ENCODE results near the gene RAB40B.

DNA sequence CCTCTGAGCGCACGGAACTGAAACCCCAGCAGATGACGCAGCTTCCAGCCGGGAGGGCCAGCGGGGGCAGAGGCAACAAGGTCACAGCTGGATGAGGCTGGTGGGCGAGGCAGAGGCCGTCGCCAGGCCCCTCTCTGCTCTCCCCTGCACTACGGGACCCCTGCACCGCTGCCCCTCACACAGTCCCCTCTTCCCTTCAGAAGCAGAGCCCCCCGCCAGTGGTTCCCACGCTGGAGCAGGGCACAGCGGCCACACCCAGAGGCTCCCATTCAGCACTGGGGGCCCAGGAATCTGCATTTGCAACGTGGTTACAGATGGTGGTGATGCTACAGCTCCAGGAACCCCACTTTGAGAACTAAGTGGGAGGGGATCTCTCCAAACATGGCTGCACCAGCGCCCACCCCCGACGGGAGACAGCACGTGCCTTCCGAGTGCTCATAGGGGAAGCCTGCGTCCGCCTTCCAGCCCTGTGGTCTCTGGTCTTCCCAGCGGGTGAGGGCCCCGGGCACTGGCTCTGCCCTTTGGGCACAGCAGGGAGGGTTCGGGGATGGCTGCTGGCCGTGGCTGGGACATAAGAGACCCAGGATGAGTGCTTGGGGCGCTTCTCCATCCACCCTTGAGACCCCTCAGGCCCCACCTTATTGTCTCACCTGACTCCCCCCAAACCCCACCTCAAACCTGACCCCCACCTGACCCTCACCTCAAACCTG lies 4.7 kb upstream of the RAB40B start:
- TF ChIP-seq POLR2A (IDR thresholded peaks at IDR 0.05; ENCODE audit: low read length): no peak
- TF ChIP-seq GATA1 (IDR thresholded peaks at IDR 0.05; ENCODE audit: low read depth, low read length): no peak

Data from erythroblast (primary cell).